CD14-positive monocyte (primary cell): Measurements from ENCODE around the gene PAPSS2. TPM values are rescaled to one million over a fixed set of nuclear protein-coding genes. Genes with fewer than 3 reads are reported as not detected.

Experiments
- DNase-seq, 3 donors: peaks; one replicate each; pipeline ENCODE4 v3.0.0-alpha.2; 2011 to 2022
- H2AFZ ChIP-seq: 2 replicates; pipeline ENCODE4 v1.6.0; 2012; ENCODE audit warnings: mild to moderate bottlenecking, low read depth, low read length, inconsistent platforms; ENCODE audit not compliant: insufficient read depth, poor library complexity, severe bottlenecking
- H3K27ac ChIP-seq, 2 donors: 1 replicate in 1 of 2; 2 replicates in 1 of 2; pipeline ENCODE4 v1.5.1; 2012 to 2013; ENCODE audit warnings: low read length in 2 of 2, control low read depth in 1 of 2, inconsistent platforms in 1 of 2, low read depth in 1 of 2, mild to moderate bottlenecking in 1 of 2
- H3K27me3 ChIP-seq, 2 donors: one replicate each; pipeline versions ENCODE4 v1.6.0 to v1.6.1; 2011 to 2013; ENCODE audit warnings: low read length in 2 of 2; ENCODE audit not compliant: control insufficient read depth in 2 of 2, insufficient read depth in 2 of 2
- H3K36me3 ChIP-seq, 2 donors: replicated peaks in 1 of 2; 1 replicate in 1 of 2; 2 replicates in 1 of 2; pipeline versions ENCODE4 v1.5.1 to v1.6.1; 2012 to 2013; ENCODE audit warnings: low read length in 2 of 2, control low read depth in 1 of 2, inconsistent platforms in 1 of 2, mild to moderate bottlenecking in 1 of 2; ENCODE audit not compliant: insufficient read depth in 2 of 2, control insufficient read depth in 1 of 2
- H3K4me1 ChIP-seq, 2 donors: 1 replicate in 1 of 2; 2 replicates in 1 of 2; pipeline versions ENCODE4 v1.5.1 to v1.6.1; 2012 to 2013; ENCODE audit warnings: low read length in 2 of 2, control low read depth in 1 of 2, inconsistent platforms in 1 of 2, mild to moderate bottlenecking in 1 of 2, moderate library complexity in 1 of 2; ENCODE audit not compliant: insufficient read depth in 2 of 2, control insufficient read depth in 1 of 2
- H3K4me2 ChIP-seq: replicated peaks from 2 replicates; pipeline ENCODE3; 2012; ENCODE audit warnings: low read length, moderate library complexity, mild to moderate bottlenecking; ENCODE audit not compliant: poor library complexity, severe bottlenecking; ENCODE audit errors: extremely low read depth
- H3K4me3 ChIP-seq, 3 experiments: fragments of 200-600 bp in 1 of 3; sonication (generic) in 1 of 3; replicated peaks in 1 of 3; 1 replicate in 2 of 3; 2 replicates in 1 of 3; pipeline ENCODE4 v1.5.1; 2011 to 2013; ENCODE audit warnings: low read length in 3 of 3, mild to moderate bottlenecking in 3 of 3, control low read depth in 2 of 3, low read depth in 2 of 3, inconsistent platforms in 1 of 3, moderate library complexity in 1 of 3
- H3K79me2 ChIP-seq: 2 replicates; pipeline ENCODE4 v1.6.0; 2012; ENCODE audit warnings: mild to moderate bottlenecking, control low read depth, inconsistent platforms, low read length, moderate library complexity; ENCODE audit not compliant: insufficient read depth
- H3K9ac ChIP-seq: 2 replicates; pipeline ENCODE4 v1.6.0; 2017; ENCODE audit warnings: low read length, mild to moderate bottlenecking; ENCODE audit not compliant: insufficient read depth, poor library complexity, severe bottlenecking
- H3K9me3 ChIP-seq, 2 donors: replicated peaks in 1 of 2; 1 replicate in 1 of 2; 2 replicates in 1 of 2; pipeline versions ENCODE4 v1.5.1 to v1.6.1; 2012 to 2013; ENCODE audit warnings: low read length in 2 of 2, control low read depth in 1 of 2; ENCODE audit not compliant: control insufficient read depth in 1 of 2, insufficient read depth in 1 of 2
- H4K20me1 ChIP-seq: 2 replicates; pipeline ENCODE4 v1.6.0; 2012; ENCODE audit warnings: mild to moderate bottlenecking, low read length, control low read depth, moderate library complexity; ENCODE audit not compliant: insufficient read depth
- H3K27ac Mint-ChIP-seq, 7 donors: one replicate each; pipeline ENCODE4 v1.8.0; 2020; ENCODE audit warnings: mild to moderate bottlenecking in 7 of 7, mixed read lengths in 7 of 7, moderate library complexity in 6 of 7, inconsistent platforms in 2 of 7
- H3K27me3 Mint-ChIP-seq, 3 donors: one replicate each; pipeline ENCODE4 v1.8.0; 2021 to 2022; ENCODE audit warnings: low read depth in 3 of 3, mild to moderate bottlenecking in 3 of 3, mixed read lengths in 3 of 3, moderate library complexity in 3 of 3, inconsistent platforms in 1 of 3
- H3K36me3 Mint-ChIP-seq, 2 donors: one replicate each; pipeline ENCODE4 v1.8.0; 2020; ENCODE audit warnings: mixed read lengths in 2 of 2, inconsistent platforms in 1 of 2, mild to moderate bottlenecking in 1 of 2
- H3K4me1 Mint-ChIP-seq: one replicate; pipeline ENCODE4 v1.8.0; 2020; ENCODE audit warnings: mild to moderate bottlenecking, mixed read lengths
- H3K4me3 Mint-ChIP-seq, 2 donors: one replicate each; pipeline ENCODE4 v1.8.0; 2020; ENCODE audit warnings: mild to moderate bottlenecking in 2 of 2, mixed read lengths in 2 of 2, moderate library complexity in 1 of 2
- H3K9me3 Mint-ChIP-seq, 7 donors: one replicate each; pipeline ENCODE4 v1.8.0; 2020 to 2022; ENCODE audit warnings: mixed read lengths in 7 of 7, mild to moderate bottlenecking in 6 of 7, moderate library complexity in 6 of 7, inconsistent platforms in 2 of 7
- CTCF ChIP-seq: fragments of 200-600 bp; IDR thresholded peaks from one replicate; pipeline ENCODE4 v1.8.0; 2022; ENCODE audit warnings: antibody characterized with exemption, mild to moderate bottlenecking
- WGBS: methylation state at CpG from one replicate; pipeline ENCODE4 v1.1.5; 2013; ENCODE audit warnings: missing lambda C conversion rate; ENCODE audit not compliant: insufficient coverage; 5-methylcytosine and 5-hydroxymethylcytosine counted together
- intact Hi-C, 2 donors: fragments of 100-400 bp; cut with micrococcal nuclease; formaldehyde crosslinking; loops; one replicate each; pipeline versions ENCODE4 v1.15.0 to v1.15.1; 2023
- polyA plus RNA-seq, 3 donors: library from polyadenylated mRNA; depleted of rRNA in 1 of 3; unstranded in 2 of 3; stranded (reverse) in 1 of 3; fragments of 300-500 nt in 2 of 3; fragments of >200 nt in 1 of 3; fragmentation: Illumina TruSeq in 2 of 3; gene quantifications; 1 replicate in 2 of 3; 2 replicates in 1 of 3; pipeline ENCODE4 v1.2.3, GENCODE V29; 2012 to 2021

PAPSS2 gene
- polyA plus RNA-seq, 3 donors: 3.5 to 6.5 (median 6.2) TPM

- intact Hi-C loops: no loop called here
- Histone ChIP-seq H3K27me3 (no peaks in the 10 kb centered on the region), H4K20me1 (no peaks in the 10 kb centered on the region), H3K27ac (no peak overlapping the region), H3K4me2 (no peak overlapping the region), H3K4me1 (peaks cover 10 to 14% of the 10 kb centered on the region in 2 donors), H2AFZ (no peak overlapping the region), H3K9ac (no peak overlapping the region), H3K36me3 (no peaks in the 10 kb centered on the region), H3K79me2 (no peaks in the 10 kb centered on the region), H3K4me3 (no peak overlapping the region), H3K9me3 (no peaks in the 10 kb centered on the region)
- Mint-ChIP-seq H3K27ac (peak overlapping the region in 2 of 7 donors; percentile 15 to 31), H3K4me1 (peaks cover 19% of the 10 kb centered on the region), H3K27me3 (no peaks in the 10 kb centered on the region), H3K9me3 (peaks cover 0 to 10% (median 5%) of the 10 kb centered on the region in 7 donors), H3K4me3 (no peak overlapping the region), H3K36me3 (peaks cover 0 to 1% of the 10 kb centered on the region in 2 donors)
- WGBS: no CpG with 5 or more reads among the region's 2 CpGs
- peak in 1 of 3 donors; percentile 12 for DNase-seq
- TF ChIP-seq CTCF: no peak
Measured at GRCh38 chr10:87634311-87634710, 25.4 kb upstream of the PAPSS2 start.

- peaks cover 10 to 14% of the 10 kb centered on the region in 2 donors for H3K4me1 ChIP-seq
- H3K9me3 Mint-ChIP-seq: peaks cover 0 to 10% (median 5%) of the 10 kb centered on the region in 7 donors
- peak overlapping the region; percentile 54 to 92 (median 85) for H3K27ac Mint-ChIP-seq
- peak overlapping the region in 1 of 2 donors; percentile 82 for H3K4me3 Mint-ChIP-seq
- H3K4me3 ChIP-seq: peak overlapping the region in 1 of 3 experiments; percentile 23
- H3K27ac ChIP-seq: peak overlapping the region in 1 of 2 donors; percentile 53
- peaks cover 19% of the 10 kb centered on the region for H3K4me1 Mint-ChIP-seq
- no peaks in the 10 kb centered on the region for H3K27me3 ChIP-seq
- H2AFZ ChIP-seq: peak overlapping the region; percentile 26
- H3K9ac ChIP-seq: no peak overlapping the region
- H3K27me3 Mint-ChIP-seq: no peaks in the 10 kb centered on the region
- H3K36me3 ChIP-seq: no peaks in the 10 kb centered on the region
- no peak for TF ChIP-seq CTCF
- 0% methylated on average over 1 of the region's 5 CpGs for WGBS
- H3K9me3 ChIP-seq: no peaks in the 10 kb centered on the region
- no peaks in the 10 kb centered on the region for H3K79me2 ChIP-seq
- H3K4me2 ChIP-seq: peak overlapping the region; percentile 20
- peaks cover 0 to 1% of the 10 kb centered on the region in 2 donors for H3K36me3 Mint-ChIP-seq
- no peaks in the 10 kb centered on the region for H4K20me1 ChIP-seq
- intact Hi-C loops: no loop called here
- DNase-seq: peak; percentile 71 to 88 (median 83)
Measured at GRCh38 chr10:87635498-87636312, 24.0 kb upstream of the PAPSS2 start.
